ENCODE measurements around the gene SPAG16. TPM values are rescaled to one million over a fixed set of nuclear protein-coding genes. Genes with fewer than 3 reads are reported as not detected.

Gene SPAG16
- total and polyA plus RNA-seq, 4 donors: 8.7 to 90.6 (median 21.6) TPM

DNA sequence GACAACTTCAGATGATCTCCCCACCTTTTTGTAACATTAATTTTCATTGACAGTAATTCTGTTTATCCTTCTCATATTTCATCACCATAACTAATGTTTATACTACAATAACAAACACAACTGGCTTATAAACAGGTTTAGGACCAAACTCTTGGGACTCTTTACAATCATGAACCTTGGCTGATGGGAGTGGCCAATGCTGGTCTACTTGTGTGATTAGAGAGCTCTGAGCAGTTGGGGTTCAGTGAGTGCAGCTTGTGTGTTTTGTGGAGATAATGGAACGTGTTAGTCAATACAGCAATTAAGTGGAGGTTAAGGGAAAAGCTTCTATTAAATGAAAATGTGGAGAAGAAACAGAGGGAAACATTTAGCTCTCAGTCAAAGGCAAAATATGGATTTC is 207.1 kb downstream of the SPAG16 start:
- H3K36me3 ChIP-seq (ENCODE audit: control insufficient read depth in 4 of 4, insufficient read depth in 4 of 4, low read length in 4 of 4): no peaks in the 10 kb centered on the region
- H3K27me3 ChIP-seq (ENCODE audit: control insufficient read depth in 3 of 3, insufficient read depth in 3 of 3, low read length in 2 of 3): no peaks in the 10 kb centered on the region
- no peaks in the 10 kb centered on the region for H3K9me3 ChIP-seq (ENCODE audit: control insufficient read depth in 4 of 4, insufficient read depth in 3 of 4, low read length in 3 of 4)
- ATAC-seq (ENCODE audit: insufficient read depth, low FRiP score): no peak
- no peak for DNase-seq
- no peak overlapping the region for H3K4me3 ChIP-seq
- no peaks in the 10 kb centered on the region for H3K4me1 ChIP-seq (ENCODE audit: control insufficient read depth in 5 of 5, insufficient read depth in 5 of 5, low read length in 5 of 5)
- H3K27ac ChIP-seq (ENCODE audit: low read depth in 1 of 2, low read length in 1 of 2): no peak overlapping the region
- no peak overlapping the region for H3K9ac ChIP-seq (ENCODE audit: insufficient read depth in 1 of 2, low read length in 2 of 2)
- 60 to 83% methylated on average over 1 of the region's 1 CpG for WGBS, 2 donors
- TF ChIP-seq CTCF (IDR thresholded peaks at IDR 0.05; ENCODE audit: control extremely low read depth, extremely low read depth): no peak

DNA sequence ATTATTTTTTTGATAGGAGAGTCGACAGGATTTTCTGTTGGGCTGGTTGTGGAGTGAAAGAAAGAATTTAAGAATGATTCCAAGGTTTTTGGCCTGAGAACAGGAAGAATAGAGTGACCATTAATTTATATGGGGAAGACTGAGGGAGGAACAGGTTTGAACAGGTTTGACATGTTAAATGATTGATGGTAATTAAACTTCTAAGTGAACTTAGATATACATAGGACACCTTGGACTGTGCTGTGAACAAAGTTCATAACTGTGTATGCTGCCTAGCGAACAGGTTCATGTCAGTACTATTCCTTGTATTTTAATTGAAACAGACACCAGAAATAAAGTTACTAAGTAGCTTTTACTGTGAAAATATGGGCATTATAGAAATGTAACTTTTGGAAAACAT is 212.0 kb downstream of the SPAG16 start:
- no peak overlapping the region for H3K4me3 ChIP-seq
- ATAC-seq (ENCODE audit: insufficient read depth, low FRiP score) (no peak), DNase-seq (no peak)
- no peaks in the 10 kb centered on the region for H3K36me3 ChIP-seq (ENCODE audit: control insufficient read depth in 4 of 4, insufficient read depth in 4 of 4, low read length in 4 of 4)
- H3K9ac ChIP-seq (ENCODE audit: insufficient read depth in 1 of 2, low read length in 2 of 2): no peak overlapping the region
- H3K4me1 ChIP-seq (ENCODE audit: control insufficient read depth in 5 of 5, insufficient read depth in 5 of 5, low read length in 5 of 5): no peaks in the 10 kb centered on the region
- no peaks in the 10 kb centered on the region for H3K9me3 ChIP-seq (ENCODE audit: control insufficient read depth in 4 of 4, insufficient read depth in 3 of 4, low read length in 3 of 4)
- TF ChIP-seq CTCF (IDR thresholded peaks at IDR 0.05; ENCODE audit: control extremely low read depth, extremely low read depth): no peak
- WGBS, 2 donors: 71 to 80% methylated on average over 2 of the region's 2 CpGs
- no peak overlapping the region for H3K27ac ChIP-seq (ENCODE audit: low read depth in 1 of 2, low read length in 1 of 2)
- H3K27me3 ChIP-seq (ENCODE audit: control insufficient read depth in 3 of 3, insufficient read depth in 3 of 3, low read length in 2 of 3): no peaks in the 10 kb centered on the region

DNA sequence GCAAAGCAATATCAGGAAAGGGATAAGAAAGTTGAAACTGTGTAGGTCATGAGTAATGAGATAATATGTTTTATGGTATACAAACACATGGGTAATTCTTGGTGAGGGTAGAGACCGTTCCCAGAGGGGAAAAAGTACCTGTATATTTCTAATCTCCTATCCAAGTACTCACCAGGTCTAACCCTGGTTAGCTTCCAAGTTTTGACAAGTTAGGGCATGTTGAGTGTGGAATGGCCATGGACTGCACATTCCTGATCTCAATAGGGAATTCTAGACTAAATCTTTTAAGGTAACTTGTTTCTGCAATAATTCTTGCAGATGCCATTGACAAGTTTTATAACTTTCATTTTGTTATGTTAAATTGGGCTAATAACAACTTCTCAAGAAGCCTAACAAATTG is 216.6 kb downstream of the SPAG16 start:
- ATAC-seq (ENCODE audit: insufficient read depth, low FRiP score) (no peak), DNase-seq (no peak)
- no peaks in the 10 kb centered on the region for H3K27me3 ChIP-seq (ENCODE audit: control insufficient read depth in 3 of 3, insufficient read depth in 3 of 3, low read length in 2 of 3)
- no peaks in the 10 kb centered on the region for H3K36me3 ChIP-seq (ENCODE audit: control insufficient read depth in 4 of 4, insufficient read depth in 4 of 4, low read length in 4 of 4)
- WGBS, 2 donors: 75 to 86% methylated on average over 1 of the region's 1 CpG
- no peak overlapping the region for H3K9ac ChIP-seq (ENCODE audit: insufficient read depth in 1 of 2, low read length in 2 of 2)
- no peak overlapping the region for H3K27ac ChIP-seq (ENCODE audit: low read depth in 1 of 2, low read length in 1 of 2)
- no peak overlapping the region for H3K4me3 ChIP-seq
- H3K9me3 ChIP-seq (ENCODE audit: control insufficient read depth in 4 of 4, insufficient read depth in 3 of 4, low read length in 3 of 4): no peaks in the 10 kb centered on the region
- no peaks in the 10 kb centered on the region for H3K4me1 ChIP-seq (ENCODE audit: control insufficient read depth in 5 of 5, insufficient read depth in 5 of 5, low read length in 5 of 5)
- no peak for TF ChIP-seq CTCF (IDR thresholded peaks at IDR 0.05; ENCODE audit: control extremely low read depth, extremely low read depth)

- Histone ChIP-seq H3K36me3 (ENCODE audit: control insufficient read depth in 4 of 4, insufficient read depth in 4 of 4, low read length in 4 of 4) (no peaks in the 10 kb centered on the region), H3K9ac (ENCODE audit: insufficient read depth in 1 of 2, low read length in 2 of 2) (no peak overlapping the region), H3K27me3 (ENCODE audit: control insufficient read depth in 3 of 3, insufficient read depth in 3 of 3, low read length in 2 of 3) (no peaks in the 10 kb centered on the region), H3K4me3 (no peak overlapping the region), H3K9me3 (ENCODE audit: control insufficient read depth in 4 of 4, insufficient read depth in 3 of 4, low read length in 3 of 4) (peaks cover 0 to 5% (median 3%) of the 10 kb centered on the region in 4 donors), H3K4me1 (ENCODE audit: control insufficient read depth in 5 of 5, insufficient read depth in 5 of 5, low read length in 5 of 5) (no peaks in the 10 kb centered on the region), H3K27ac (ENCODE audit: low read depth in 1 of 2, low read length in 1 of 2) (no peak overlapping the region)
- no peak for TF ChIP-seq CTCF (IDR thresholded peaks at IDR 0.05; ENCODE audit: control extremely low read depth, extremely low read depth)
- no peak for DNase-seq
- no peak for ATAC-seq (ENCODE audit: insufficient read depth, low FRiP score)
Observed at GRCh38 chr2:213524164-213524563, 239.9 kb downstream of the SPAG16 start.

All from lung (tissue), 12 donors.